ENCODE measurements around the gene POU3F4. TPM values are rescaled to one million over a fixed set of nuclear protein-coding genes. Genes with fewer than 3 reads are reported as not detected.

POU3F4 gene
- total RNA-seq, 4 donors from 2014 or later, result not detected

- TF ChIP-seq, protein P1, sequence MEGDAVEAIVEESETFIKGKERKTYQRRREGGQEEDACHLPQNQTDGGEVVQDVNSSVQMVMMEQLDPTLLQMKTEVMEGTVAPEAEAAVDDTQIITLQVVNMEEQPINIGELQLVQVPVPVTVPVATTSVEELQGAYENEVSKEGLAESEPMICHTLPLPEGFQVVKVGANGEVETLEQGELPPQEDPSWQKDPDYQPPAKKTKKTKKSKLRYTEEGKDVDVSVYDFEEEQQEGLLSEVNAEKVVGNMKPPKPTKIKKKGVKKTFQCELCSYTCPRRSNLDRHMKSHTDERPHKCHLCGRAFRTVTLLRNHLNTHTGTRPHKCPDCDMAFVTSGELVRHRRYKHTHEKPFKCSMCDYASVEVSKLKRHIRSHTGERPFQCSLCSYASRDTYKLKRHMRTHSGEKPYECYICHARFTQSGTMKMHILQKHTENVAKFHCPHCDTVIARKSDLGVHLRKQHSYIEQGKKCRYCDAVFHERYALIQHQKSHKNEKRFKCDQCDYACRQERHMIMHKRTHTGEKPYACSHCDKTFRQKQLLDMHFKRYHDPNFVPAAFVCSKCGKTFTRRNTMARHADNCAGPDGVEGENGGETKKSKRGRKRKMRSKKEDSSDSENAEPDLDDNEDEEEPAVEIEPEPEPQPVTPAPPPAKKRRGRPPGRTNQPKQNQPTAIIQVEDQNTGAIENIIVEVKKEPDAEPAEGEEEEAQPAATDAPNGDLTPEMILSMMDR (IDR thresholded peaks at IDR 0.05; ENCODE audit: low read depth), result no peak
Observed at GRCh38 chrX:83509254-83509801, 1.2 kb downstream of the POU3F4 start.

- TF ChIP-seq, protein P1 (IDR thresholded peaks at IDR 0.05; ENCODE audit: low read depth), result no peak
Observed at GRCh38 chrX:83510510-83511062, 2.5 kb downstream of the POU3F4 start.

- TF ChIP-seq, protein P1 (IDR thresholded peaks at IDR 0.05; ENCODE audit: low read depth), result no peak
Observed at GRCh38 chrX:83511208-83511607, 3.1 kb downstream of the POU3F4 start.

DNA sequence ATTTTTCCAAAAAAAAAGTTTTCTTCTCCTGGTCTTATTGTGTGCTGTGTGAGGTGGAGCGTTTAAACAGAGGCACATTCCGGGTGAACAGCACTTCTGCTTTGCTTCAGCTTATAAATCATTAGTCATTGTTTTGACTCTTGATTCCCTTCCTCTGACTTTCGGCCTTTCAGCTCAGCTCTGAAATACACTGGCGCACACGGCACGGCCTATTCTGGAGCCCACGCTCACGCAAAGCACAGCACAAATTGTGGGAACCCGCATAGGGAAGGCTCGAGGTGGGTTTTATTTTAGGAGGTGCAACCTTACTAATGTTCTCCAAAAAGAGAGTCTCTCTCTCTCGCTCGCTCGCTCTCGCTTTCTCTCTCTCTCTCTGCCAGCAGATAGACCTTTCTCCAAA lies 4.0 kb downstream of the POU3F4 start:
- TF ChIP-seq, protein P1 (IDR thresholded peaks at IDR 0.05; ENCODE audit: low read depth), result no peak

DNA sequence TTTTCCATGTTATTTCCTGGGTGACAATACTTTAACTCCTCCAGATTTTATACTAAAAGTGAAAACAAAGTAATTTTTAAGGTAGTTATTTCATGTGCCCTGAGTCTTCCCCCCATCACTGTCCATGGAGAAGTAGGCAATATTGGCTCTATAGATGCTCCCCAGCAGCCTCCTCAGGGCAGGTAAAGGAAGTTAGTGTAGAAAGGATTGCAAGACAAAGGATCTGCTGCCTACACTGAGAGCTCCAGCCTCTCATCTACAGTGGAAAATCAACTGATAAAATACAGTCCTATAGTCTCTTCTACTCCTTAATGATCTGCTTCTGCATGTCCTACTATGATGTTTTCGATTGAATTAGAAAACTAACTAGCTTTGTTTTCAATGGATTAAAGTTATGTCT lies 8.5 kb downstream of the POU3F4 start:
- TF ChIP-seq, protein P1 (IDR thresholded peaks at IDR 0.05; ENCODE audit: low read depth), result no peak

DNA sequence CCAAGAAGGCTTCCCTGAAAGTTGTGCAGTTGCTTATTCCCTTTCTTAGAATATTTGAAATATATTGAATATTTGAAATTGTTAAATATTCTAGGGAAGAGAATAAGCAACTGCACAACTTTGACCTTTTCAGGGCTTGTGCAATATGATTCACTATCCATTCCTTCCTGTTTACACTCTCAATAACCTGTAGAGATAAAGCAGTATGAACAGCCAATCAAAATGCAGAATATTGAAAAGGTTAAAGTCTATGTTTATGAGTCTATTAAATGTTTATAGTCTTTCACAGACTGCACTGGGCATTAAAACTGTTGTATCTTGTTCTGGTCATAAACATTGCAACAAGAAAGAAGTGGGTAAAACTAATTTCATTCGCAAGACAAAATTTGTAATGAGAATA lies 13.8 kb downstream of the POU3F4 start:
- TF ChIP-seq, protein P1 (IDR thresholded peaks at IDR 0.05; ENCODE audit: low read depth), result no peak

DNA sequence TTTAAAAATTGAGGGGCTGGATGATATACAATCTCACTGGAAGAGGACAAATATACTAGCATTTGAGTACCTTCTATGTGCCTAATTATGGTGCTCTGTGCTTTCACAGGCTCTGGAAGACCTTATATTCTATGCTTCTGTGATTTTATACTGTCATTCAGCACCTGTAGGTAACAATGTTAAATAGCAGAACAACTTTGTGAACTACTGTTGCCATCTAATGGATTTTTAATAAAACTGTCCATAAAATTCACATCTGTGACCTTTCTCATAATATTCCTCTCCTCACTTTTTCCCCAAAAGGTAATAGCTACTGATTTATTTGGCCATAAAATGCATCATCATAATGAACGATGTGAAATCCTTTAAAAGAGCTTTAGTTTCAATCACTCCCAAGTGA lies 21.9 kb downstream of the POU3F4 start:
- TF ChIP-seq, protein P1 (IDR thresholded peaks at IDR 0.05; ENCODE audit: low read depth), result no peak

All from subcutaneous adipose tissue (tissue), 4 donors.